Kidney epithelial cell (primary cell): ENCODE measurements around the gene TSC22D2. TPM values are rescaled to one million over a fixed set of nuclear protein-coding genes. Genes with fewer than 3 reads are reported as not detected.

ENCODE experiments used
- DNase-seq: peaks from one replicate; pipeline ENCODE4 v3.0.0-alpha.2; 2010; ENCODE audit warnings: low read depth
- H3K27me3 ChIP-seq: 2 replicates; pipeline ENCODE4 v1.6.0; 2011; ENCODE audit warnings: low read length; ENCODE audit not compliant: control insufficient read depth, insufficient read depth
- H3K36me3 ChIP-seq: 2 replicates; pipeline ENCODE4 v1.5.1; 2011; ENCODE audit warnings: low read length; ENCODE audit not compliant: control insufficient read depth, insufficient read depth
- H3K4me3 ChIP-seq: 2 replicates; pipeline ENCODE4 v1.5.1; 2011; ENCODE audit warnings: low read depth, mild to moderate bottlenecking, control low read depth, low read length
- total RNA-seq: library from RNA; depleted of rRNA; stranded (reverse); fragments of >200 nt; gene quantifications from 2 replicates; pipeline ENCODE4 v1.2.3, GENCODE V29; 2015
- TF ChIP-seq, protein P1 (sequence below): IDR thresholded peaks from 2 replicates; pipeline ENCODE4 v1.5.1; 2011; ENCODE audit warnings: mild to moderate bottlenecking, moderate library complexity, low read length, control low read depth, inconsistent platforms; ENCODE audit not compliant: insufficient read depth, poor library complexity, severe bottlenecking

Gene TSC22D2
- total RNA-seq, 1 donor from 2014 or later = 13.3 TPM

DNA sequence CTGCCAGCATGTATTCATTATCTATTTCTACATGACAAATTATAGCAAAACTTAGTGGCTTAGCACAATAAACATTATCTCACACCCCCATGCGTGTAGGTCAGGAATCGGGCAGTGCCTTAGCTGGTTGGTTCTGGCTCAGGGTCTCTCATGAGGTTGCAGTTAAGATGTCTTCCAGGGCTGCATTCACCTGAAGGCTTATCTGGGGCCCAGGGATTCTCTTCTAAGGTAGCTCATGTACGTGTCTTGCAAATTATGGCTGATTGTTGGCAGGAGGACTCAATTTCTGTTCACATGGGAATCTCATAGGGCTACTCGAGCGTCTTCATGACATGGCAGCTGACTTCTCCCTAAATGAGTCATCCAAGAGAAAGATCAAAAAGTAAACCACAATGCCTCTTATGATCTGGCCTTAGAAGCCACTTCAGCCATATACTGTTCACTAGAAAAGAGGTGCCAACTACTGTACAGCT lies 42.9 kb upstream of the TSC22D2 start:
- H3K36me3 ChIP-seq = no peaks in the 10 kb centered on the region
- TF ChIP-seq, protein P1, sequence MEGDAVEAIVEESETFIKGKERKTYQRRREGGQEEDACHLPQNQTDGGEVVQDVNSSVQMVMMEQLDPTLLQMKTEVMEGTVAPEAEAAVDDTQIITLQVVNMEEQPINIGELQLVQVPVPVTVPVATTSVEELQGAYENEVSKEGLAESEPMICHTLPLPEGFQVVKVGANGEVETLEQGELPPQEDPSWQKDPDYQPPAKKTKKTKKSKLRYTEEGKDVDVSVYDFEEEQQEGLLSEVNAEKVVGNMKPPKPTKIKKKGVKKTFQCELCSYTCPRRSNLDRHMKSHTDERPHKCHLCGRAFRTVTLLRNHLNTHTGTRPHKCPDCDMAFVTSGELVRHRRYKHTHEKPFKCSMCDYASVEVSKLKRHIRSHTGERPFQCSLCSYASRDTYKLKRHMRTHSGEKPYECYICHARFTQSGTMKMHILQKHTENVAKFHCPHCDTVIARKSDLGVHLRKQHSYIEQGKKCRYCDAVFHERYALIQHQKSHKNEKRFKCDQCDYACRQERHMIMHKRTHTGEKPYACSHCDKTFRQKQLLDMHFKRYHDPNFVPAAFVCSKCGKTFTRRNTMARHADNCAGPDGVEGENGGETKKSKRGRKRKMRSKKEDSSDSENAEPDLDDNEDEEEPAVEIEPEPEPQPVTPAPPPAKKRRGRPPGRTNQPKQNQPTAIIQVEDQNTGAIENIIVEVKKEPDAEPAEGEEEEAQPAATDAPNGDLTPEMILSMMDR = no peak
- DNase-seq = peak; percentile 29
- no peaks in the 10 kb centered on the region for H3K27me3 ChIP-seq
- no peak overlapping the region for H3K4me3 ChIP-seq

DNA sequence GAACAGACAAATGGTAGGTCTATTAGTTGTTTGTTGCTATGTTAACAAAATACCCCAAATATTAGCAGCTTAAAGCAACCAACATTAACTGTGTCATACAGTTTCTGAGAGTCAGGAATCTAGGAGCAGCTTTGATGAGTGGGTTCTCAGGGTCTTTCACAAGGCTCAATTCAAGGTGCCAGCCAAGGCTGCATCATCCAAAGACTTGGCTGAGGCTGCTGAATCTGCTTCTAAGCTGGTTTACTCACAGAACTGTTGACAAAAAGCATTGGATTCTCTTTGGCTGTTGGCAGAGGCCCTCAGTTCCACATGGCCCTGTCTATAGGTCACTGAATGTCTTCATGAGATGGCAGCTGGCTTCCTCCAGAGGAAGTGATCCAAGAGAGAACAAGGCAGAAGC lies 40.3 kb upstream of the TSC22D2 start:
- H3K4me3 ChIP-seq = no peak overlapping the region
- H3K27me3 ChIP-seq = no peaks in the 10 kb centered on the region
- no peak for DNase-seq
- TF ChIP-seq, protein P1 = no peak
- no peaks in the 10 kb centered on the region for H3K36me3 ChIP-seq

DNA sequence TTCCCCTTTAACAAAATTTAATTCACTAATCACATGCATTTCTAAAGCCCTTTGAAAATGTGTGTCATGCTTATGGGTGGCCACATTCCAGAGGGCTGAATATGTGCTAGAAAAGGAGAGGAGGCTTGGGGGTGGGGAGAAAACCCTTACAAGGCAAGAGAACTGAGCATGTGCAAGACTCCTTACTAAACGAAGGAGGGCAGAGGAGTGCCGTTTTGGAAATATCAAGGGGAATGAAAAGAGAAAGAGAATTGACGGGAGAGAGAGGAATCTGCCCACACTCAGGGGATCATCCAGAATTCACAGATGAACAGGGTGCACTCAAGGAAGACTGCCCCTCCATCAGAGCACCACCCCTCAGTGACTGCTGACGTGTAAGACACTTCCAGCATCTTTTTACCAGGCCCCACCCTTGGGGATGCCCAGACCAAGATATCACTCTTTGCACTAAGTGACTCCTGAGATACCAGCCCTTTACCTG lies 37.9 kb upstream of the TSC22D2 start:
- peak; percentile 94 for DNase-seq
- H3K36me3 ChIP-seq = no peaks in the 10 kb centered on the region
- TF ChIP-seq, protein P1 = peak; percentile 26
- peak overlapping the region; percentile 52 for H3K4me3 ChIP-seq
- H3K27me3 ChIP-seq = no peaks in the 10 kb centered on the region

DNA sequence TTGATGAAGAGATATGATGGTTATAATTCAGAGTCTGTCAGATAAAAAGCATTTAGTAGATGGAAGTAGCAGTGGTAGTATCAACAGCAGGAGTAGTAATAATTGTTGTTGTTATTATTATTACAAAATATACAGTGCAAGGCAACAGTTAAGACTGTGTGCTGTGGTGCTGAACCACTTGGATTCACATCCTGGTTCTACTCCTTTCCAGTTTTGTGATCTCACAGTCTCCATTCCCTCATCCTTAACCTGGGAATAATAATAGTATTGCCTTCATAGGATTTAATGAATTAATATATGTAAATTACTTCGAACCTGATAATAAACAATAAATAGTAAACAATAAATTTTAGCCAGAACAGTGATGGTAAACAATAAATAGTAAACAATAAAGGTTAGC lies 37.1 kb upstream of the TSC22D2 start:
- Histone ChIP-seq H3K36me3 (no peaks in the 10 kb centered on the region), H3K4me3 (peak overlapping the region; percentile 52), H3K27me3 (no peaks in the 10 kb centered on the region)
- DNase-seq = no peak
- TF ChIP-seq, protein P1 = no peak

DNA sequence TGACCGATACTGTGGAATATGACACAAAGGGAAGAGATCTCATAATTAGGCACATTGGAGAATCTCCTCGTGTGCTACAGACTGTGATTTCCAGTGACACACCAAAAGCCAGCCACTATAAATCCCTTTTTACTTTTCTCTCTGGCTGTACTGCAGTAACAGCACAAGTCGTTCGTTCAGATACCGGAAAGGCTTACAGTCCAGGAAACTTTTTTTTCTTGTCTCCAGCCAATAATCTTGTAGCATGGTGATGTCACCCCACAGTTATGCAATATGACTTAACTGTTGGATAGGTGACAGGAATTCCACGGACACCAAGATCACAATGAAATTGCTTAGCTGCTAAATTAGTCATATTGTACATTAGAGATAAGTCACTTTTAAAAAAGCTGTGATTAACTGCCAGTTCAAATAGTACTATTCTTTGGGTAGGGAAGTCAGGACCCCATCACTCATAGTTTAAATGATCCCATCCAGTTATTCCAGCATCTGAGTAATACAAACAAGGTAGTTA lies 36.3 kb upstream of the TSC22D2 start:
- DNase-seq = peak; percentile 99
- no peaks in the 10 kb centered on the region for H3K27me3 ChIP-seq
- TF ChIP-seq, protein P1 = no peak
- peak overlapping the region; percentile 52 for H3K4me3 ChIP-seq
- H3K36me3 ChIP-seq = no peaks in the 10 kb centered on the region

DNA sequence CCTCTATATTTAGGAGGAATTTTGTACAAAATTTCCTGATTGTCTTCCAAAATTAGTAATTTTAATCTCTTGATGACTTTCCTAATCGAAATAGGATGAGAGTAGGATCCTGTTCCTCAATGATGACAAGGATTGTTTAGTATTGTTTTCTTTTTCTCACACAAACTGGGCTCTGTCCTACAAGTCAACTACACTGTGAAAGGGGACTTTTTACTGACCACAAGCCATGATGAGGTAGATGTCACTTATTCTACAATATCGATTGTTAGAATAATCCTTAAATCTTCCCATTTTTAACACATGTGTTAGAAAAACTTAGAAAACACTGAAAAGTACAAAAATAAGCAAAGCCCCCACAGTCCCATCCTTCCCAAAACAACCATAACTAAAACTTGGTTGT lies 35.8 kb upstream of the TSC22D2 start:
- Histone ChIP-seq H3K4me3 (no peak overlapping the region), H3K36me3 (no peaks in the 10 kb centered on the region), H3K27me3 (no peaks in the 10 kb centered on the region)
- DNase-seq = no peak
- TF ChIP-seq, protein P1 = no peak
